IPS-11a (cell line): Measurements from ENCODE around the gene ACTG2.

Source experiments
- H3K4me3 ChIP-seq: one replicate; pipeline ENCODE4 v1.5.1; 2013; ENCODE audit warnings: low read depth, low read length, control low read depth

ACTG2 gene

GRCh38 chr2:73963385-73964120 is 70.7 kb downstream of the ACTG2 start:
- H3K4me3 ChIP-seq = no peak overlapping the region

GRCh38 chr2:73964223-73964622 is 71.4 kb downstream of the ACTG2 start:
- H3K4me3 ChIP-seq = no peak overlapping the region

GRCh38 chr2:73965053-73965452 is 72.2 kb downstream of the ACTG2 start:
- H3K4me3 ChIP-seq = no peak overlapping the region

GRCh38 chr2:73968357-73968937 is 75.6 kb downstream of the ACTG2 start:
- H3K4me3 ChIP-seq = no peak overlapping the region

- H3K4me3 ChIP-seq = no peak overlapping the region
These were observed 76.5 kb downstream of the ACTG2 start for GRCh38 chr2:73969356-73969755.
